Putamen (tissue), 1 donor: ENCODE results near the gene UTS2B.
A peak's percentile ranks its signal among the peaks of the same experiment; 100 is the strongest.
"Not testable (repeated sequence)": the region's sequence is repeated elsewhere in the genome, so short reads cannot be mapped to it uniquely, and the experiment has no call there.

Experiments
- DNase-seq: peaks from one replicate; pipeline ENCODE4 v3.0.0-alpha.2; 2016; ENCODE audit warnings: low spot score

UTS2B gene

GRCh38 chr3:191280111-191280510, 50.2 kb downstream of the UTS2B start:
- DNase-seq = no peak

- DNase-seq = no peak
Measured at GRCh38 chr3:191275751-191276150, 54.6 kb downstream of the UTS2B start.

- DNase-seq = not testable (repeated sequence)
Measured at GRCh38 chr3:191275244-191275643, 55.1 kb downstream of the UTS2B start.

GRCh38 chr3:191269289-191270085, 60.8 kb downstream of the UTS2B start:
- DNase-seq = no peak

GRCh38 chr3:191268737-191269136, 61.6 kb downstream of the UTS2B start:
- no peak for DNase-seq

GRCh38 chr3:191263850-191264249, 66.5 kb downstream of the UTS2B start:
- DNase-seq = no peak

- no peak for DNase-seq
Measured at GRCh38 chr3:191263365-191263764, 67.0 kb downstream of the UTS2B start.

- no peak for DNase-seq
Measured at GRCh38 chr3:191262650-191263049, 67.7 kb downstream of the UTS2B start.

- no peak for DNase-seq
Measured at GRCh38 chr3:191261304-191261638, 69.1 kb downstream of the UTS2B start.

- DNase-seq = no peak
Measured at GRCh38 chr3:191260431-191261303, 69.7 kb downstream of the UTS2B start.

- DNase-seq = no peak
Measured at GRCh38 chr3:191259486-191259885, 70.8 kb downstream of the UTS2B start.

- no peak for DNase-seq
Measured at GRCh38 chr3:191257286-191257685, 73.0 kb downstream of the UTS2B start.

- no peak for DNase-seq
Measured at GRCh38 chr3:191256405-191256804, 73.9 kb downstream of the UTS2B start.

GRCh38 chr3:191255156-191255555, 75.2 kb downstream of the UTS2B start:
- no peak for DNase-seq

- DNase-seq = no peak
Measured at GRCh38 chr3:191254098-191254873, 76.0 kb downstream of the UTS2B start.

- DNase-seq = no peak
Measured at GRCh38 chr3:191253089-191253799, 77.1 kb downstream of the UTS2B start.

- no peak for DNase-seq
Measured at GRCh38 chr3:191246630-191247029, 83.7 kb downstream of the UTS2B start.

- DNase-seq = peak; percentile 34
Measured at GRCh38 chr3:191246034-191246433, 84.3 kb downstream of the UTS2B start.

GRCh38 chr3:191244242-191244867, 86.0 kb downstream of the UTS2B start:
- DNase-seq = no peak

GRCh38 chr3:191240486-191240885, 89.8 kb downstream of the UTS2B start:
- no peak for DNase-seq

GRCh38 chr3:191239407-191240031, 90.8 kb downstream of the UTS2B start:
- DNase-seq = no peak
